Measurements from ENCODE around the gene YPEL5.

GRCh38 chr2:30134582-30134981 lies 12.2 kb upstream of the YPEL5 start:
- TF ChIP-seq CTCF (IDR thresholded peaks at IDR 0.05) = no peak
- no peak for TF ChIP-seq EP300 (IDR thresholded peaks at IDR 0.05)
